ENCODE measurements around the gene MPC1.

MPC1 gene

DNA sequence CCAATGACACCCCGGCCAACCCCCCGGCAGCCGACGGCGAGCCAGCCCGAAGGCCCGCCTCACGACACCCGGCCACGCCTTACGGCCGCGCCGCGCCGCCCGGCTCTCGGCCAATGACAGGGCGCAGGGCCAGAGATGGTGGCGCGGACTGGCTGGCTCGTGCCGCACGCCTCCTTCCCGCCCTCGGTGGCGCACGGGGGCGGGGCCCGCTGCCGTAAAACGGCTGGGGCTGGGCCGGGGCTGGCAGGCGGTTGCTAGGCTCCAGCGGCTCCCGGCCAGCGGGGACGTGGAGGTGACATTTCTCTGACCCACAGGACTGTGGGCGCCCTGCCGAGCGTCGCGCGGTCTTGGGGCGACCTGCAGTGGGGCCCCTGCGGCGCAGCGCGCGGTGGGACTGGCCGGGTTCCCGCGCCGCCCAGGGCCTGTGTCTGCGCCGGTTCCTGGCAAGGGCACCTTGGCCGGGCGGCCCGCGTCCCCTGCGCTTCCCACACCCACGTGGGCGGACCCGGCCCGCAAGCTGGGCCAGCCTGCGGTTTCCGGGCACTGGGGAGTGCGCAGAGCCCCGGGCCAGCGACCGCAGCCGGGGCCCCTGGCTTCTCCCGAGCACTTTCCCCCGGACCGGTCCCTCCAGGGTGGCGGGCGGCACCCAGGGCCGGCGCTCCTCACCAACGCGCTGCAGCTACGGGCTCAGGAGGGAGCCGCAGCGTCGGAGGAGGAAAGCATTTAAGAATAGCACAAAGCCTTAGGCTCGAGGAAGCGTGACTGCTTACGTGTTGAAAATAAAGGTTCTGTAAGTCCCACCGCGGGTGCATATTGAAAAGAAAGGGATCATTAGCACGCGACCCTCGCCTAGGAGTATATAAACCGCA lies at the start of gene MPC1:
MPC1 (minus strand) TSS at position 8 of the 869 bp plus-strand sequence. CDS start 64 bp downstream, outside the sequence.
- peak; percentile 88 to 94 for DNase-seq

DNA sequence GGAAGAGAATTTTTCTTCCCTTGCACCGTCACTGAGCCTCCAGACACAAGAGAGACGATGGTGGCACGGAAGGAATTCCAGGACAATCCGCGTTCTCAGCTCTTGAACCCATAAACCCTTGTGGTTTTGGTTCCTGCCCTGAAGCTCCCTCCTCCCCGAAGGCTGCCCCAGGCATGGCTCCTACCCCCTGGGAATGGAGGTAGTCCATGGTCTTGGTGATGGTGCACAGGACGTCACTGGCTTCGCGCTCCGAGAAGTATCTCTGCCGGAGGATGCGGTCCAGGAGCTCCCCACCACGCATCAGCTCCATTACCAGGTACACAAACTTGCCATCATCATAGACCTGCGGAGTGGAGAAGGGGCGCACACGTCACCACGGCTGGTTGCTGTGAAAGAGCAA lies 47.5 kb upstream of the MPC1 start:
- no peak for DNase-seq

GRCh38 chr6:166424431-166424830 lies 41.7 kb upstream of the MPC1 start:
- DNase-seq, result no peak

- DNase-seq, result no peak
Measured at GRCh38 chr6:166423781-166424180, 41.0 kb upstream of the MPC1 start.

DNA sequence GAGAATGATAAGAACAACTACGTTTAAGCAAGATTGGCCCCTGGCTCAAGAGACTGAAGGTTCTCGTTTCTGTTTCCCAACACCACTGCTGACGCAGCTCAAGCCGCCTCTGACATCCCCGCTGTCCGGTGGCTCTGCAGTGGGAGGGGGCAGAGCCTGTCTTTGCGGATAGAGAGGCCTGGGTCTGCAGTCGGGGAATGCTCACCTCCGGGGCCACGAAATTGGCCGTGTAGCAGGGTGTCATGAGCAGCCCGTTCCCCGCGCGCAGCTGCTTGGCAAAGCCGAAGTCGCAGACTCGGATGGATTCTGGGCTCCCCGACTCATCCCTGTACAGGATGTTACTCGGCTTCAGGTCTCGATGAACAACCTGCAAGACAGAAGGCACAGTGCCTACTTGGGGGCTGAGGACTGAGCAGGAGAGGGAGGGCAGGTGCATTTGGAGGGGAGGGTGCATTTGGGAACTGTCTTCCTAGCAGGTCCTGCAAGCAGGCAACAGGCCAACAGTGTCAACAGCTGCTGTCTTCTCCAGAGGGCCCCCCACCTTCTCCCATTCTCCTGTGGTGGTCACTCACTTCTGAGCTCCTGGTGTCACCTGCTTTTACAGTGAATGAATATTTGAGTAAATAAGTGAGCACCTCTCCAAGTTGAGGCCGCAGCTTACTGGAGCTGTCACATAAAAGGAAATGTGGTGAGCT lies 40.5 kb upstream of the MPC1 start:
- no peak for DNase-seq

- DNase-seq, result no peak
Measured at GRCh38 chr6:166422201-166422940, 39.6 kb upstream of the MPC1 start.

DNA sequence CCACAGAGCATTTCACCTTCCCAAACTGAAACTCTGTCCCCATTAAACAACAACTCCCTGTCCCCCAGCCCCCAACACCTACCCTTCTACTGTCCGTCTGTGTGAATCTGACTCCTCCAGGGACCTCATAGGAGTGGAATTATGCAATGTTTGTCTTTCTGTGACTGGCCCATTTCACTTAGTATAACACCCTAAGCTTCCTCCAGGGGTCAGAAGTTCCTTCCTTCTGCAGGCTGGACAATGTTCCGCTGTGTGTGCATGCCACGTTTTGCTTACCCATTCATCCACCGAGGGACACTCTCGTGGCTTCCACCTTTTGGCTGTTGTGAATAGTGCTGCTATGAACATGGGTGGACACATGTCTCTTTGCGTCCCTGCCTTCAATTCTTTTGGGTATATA lies 37.6 kb upstream of the MPC1 start:
- no peak for DNase-seq

DNA sequence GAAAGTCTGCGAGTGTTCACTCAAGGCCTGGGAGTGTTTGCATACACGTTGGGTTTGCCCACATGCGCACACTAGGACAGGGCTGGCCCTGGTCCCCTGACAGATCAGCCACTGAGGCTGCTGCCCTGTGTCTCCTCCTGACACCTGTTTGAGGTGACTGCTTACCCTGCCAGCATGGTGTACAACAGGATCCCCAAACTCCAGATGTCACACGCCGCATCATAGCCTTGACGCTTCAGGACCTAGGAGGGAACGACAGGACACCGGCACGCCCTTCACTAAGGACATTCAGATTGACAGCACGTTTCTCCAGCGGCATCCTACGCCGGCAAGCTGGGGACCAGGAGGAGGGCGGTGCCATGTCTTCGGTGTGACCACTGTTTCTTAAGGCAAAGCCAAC lies 37.0 kb upstream of the MPC1 start:
- DNase-seq, result no peak

DNA sequence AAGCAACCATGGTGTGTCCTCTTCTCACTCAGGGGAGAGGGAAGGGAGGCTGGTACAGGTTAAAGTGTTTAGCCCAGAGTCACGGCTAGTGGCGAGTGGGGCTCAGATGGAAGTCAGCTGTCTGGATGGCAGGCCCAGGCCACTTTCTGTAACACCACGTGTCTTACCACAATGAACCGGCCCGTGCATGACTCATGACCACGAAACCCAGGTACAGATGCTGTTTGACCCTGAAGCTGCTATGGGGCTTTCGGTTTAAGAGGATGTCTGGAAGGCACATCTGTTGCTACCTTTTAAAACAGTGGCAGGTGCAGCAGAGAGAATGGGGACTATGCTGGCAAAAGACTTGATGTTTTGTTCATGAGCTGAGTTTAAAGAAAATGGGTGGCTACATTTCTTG lies 36.5 kb upstream of the MPC1 start:
- no peak for DNase-seq

GRCh38 chr6:166418691-166419143 lies 36.0 kb upstream of the MPC1 start:
- DNase-seq, result no peak

DNA sequence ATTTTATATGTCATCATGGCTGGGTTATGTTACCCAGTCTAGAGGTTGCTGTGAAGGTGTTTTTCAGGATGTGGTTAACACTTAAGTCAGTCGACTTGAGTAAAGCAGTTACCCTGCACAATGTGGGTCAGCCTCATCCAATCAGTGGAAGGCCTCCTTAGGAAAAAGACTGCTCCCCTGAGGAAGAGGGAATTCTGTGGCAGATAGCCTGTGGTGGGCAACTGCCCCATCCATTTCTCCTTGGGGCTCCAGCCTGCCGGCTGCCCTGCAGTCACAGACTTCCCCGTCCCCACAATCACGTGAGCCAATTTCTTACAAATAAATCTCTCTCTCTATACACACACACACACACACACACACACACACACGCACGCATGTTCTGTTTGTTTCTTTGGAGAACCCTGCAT lies 34.5 kb upstream of the MPC1 start:
- DNase-seq, result no peak

GRCh38 chr6:166415833-166416347 lies 33.1 kb upstream of the MPC1 start:
- no peak for DNase-seq

DNA sequence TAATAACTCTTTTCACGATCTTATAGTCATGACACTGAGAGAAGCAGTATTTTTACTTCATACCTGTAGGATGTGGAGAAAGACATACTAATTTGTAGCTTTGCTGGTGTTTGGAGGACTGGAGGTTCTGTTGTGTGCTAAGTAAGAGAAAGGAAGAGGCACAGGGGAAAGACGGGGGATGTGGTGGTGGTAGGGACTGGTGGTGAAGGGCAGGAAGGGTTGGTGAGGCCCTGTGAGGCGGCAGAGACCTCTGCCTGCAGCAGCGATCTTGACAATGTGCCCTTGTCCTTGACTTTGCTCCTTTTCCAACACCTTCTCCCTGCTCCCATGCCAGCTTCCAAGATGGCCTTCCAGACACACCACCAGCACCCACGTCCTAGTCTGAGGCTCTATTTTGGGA lies 32.6 kb upstream of the MPC1 start:
- no peak for DNase-seq

DNA sequence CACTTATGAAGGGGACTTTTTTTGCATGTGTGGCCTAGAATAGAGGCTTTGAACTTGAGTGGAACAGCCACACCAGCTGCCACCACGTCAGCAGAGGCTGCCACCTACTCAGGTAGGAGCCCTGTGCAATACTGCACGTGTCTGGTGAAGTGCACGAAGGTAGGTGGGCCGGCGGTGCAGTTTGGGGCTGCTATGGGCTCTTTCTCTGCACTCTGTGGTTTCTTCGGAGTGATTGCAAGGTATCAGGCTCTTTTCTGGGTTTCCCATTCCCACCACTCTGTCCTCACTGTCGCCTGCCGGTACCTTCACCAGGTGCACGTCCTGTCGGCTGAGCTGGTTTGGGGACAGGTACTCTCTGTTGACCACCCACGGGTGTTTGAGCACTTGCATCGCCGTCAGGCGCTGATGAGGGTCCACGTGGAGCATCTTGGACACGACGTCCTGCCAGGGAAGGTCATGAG lies 30.8 kb upstream of the MPC1 start:
- DNase-seq, result no peak

- no peak for DNase-seq
Measured at GRCh38 chr6:166412911-166413384, 30.2 kb upstream of the MPC1 start.

DNA sequence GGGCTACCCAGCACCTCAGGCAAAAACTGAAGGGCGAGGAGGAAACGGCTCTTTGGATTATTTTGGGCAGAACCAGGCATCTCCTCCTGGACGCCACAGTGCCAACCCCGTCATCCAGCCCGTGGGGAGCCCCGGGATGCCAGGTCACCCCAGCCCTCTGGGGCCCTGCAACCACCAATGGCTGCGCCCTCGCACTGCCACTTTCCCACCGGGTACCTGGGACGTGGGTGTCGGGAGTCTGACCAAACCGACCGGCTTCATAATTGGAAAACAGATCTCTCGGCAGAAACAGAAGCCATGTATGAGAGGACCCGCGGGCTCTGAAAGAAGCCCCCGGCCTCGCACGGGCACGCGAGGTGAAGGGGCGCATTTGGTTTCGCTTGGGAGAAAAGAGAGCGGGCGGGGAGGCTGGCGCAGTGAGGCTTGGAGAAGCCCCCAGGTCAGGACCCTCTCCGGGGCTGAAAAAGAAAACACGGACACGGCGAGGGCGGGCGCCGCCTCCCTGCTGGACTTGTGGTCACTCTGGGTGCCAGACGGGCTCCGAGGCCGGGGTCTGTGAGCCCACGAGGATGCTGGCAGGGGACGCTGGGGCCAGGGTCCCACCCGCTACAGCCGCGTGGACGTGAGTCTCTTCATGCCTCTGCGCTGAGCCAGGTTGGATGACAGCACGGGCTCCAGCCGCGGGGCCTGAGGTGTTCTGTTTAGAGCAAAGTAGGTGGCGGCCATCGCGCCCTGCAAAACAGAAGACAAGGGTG lies 29.6 kb upstream of the MPC1 start:
- DNase-seq, result no peak

- DNase-seq, result no peak
Measured at GRCh38 chr6:166411721-166412151, 29.0 kb upstream of the MPC1 start.

DNA sequence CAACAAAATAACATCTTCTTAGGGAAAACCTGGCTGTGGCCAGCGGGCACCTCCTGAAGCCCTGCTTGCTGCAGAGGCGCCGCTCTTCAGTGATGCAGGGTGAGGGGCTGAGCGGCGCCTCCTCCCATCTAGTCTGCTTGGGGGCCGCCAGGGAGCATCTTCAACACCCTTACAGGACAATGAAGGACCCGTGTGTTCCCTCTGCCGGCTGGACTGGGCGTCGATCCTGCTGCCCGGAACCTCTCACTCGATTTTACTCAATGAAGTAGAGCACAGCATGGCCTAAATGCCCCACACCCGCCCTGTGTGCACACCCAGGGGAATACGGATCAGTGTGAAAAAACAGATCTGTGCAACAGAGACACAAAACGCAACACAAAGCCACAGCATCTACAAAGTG lies 28.5 kb upstream of the MPC1 start:
- DNase-seq, result no peak

GRCh38 chr6:166410426-166410935 lies 27.7 kb upstream of the MPC1 start:
- DNase-seq, result no peak

- DNase-seq, result no peak
Measured at GRCh38 chr6:166408936-166409755, 26.4 kb upstream of the MPC1 start.

DNA sequence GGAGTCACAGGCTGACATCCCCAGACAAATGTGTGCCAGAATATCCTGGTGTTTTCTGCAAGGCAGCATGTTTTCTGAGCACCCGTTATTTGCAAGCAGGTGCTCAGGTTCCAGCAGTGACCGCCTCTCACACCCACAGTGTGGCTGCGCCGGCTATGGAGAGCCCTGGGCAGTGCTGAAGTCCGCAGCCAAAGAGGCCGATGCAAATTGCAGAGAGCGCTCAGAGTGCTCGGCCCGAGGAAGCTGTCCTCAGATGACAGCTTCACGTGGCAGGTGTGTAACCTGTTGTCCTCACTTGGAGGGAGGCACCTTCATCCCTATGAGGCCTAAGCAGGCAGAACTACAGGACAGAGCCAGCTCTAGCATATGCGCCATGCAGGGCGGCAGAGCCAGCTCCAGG lies 23.5 kb upstream of the MPC1 start:
- no peak for DNase-seq

Data from NCI-H2081 (cell line).